H1 (cell line): Measurements from ENCODE around the gene STK11. TPM values are rescaled to one million over a fixed set of nuclear protein-coding genes. Genes with fewer than 3 reads are reported as not detected.

Experiments used
- BACH1 ChIP-seq: IDR thresholded peaks from 2 replicates; pipeline ENCODE4 v1.6.1; 2012; ENCODE audit warnings: low read length, improper control_type of control experiment
- CBX8 ChIP-seq: fragments of 300-800, 300-1000 bp; sonication (generic); IDR thresholded peaks from 2 replicates; pipeline ENCODE4 v1.7.1; 2016; ENCODE audit warnings: low read depth, low read length, borderline replicate concordance
- CHD7 ChIP-seq: fragments of 300-600 bp; sonication (generic); IDR thresholded peaks from 2 replicates; pipeline ENCODE4 v1.7.1; 2012; ENCODE audit warnings: low read length, moderate library complexity, mild to moderate bottlenecking, inconsistent platforms; ENCODE audit not compliant: insufficient replicate concordance
- E2F6 ChIP-seq: IDR thresholded peaks from 2 replicates; pipeline ENCODE4 v1.6.1; 2012; ENCODE audit warnings: inconsistent platforms
- MAFK ChIP-seq: IDR thresholded peaks from 2 replicates; pipeline ENCODE4 v1.6.1; 2012; ENCODE audit warnings: low read depth, mild to moderate bottlenecking, improper control_type of control experiment, low read length
- PHF8 ChIP-seq: fragments of 200-600 bp; sonication (generic); conservative IDR thresholded peaks from 2 replicates; pipeline ENCODE4 v1.7.1; 2012; ENCODE audit warnings: low read depth, mild to moderate bottlenecking, inconsistent platforms, low read length, moderate library complexity
- POLR2AphosphoS5 ChIP-seq: IDR thresholded peaks from 2 replicates; pipeline ENCODE4 v1.6.1; 2011; ENCODE audit warnings: low read depth, low read length
- POU5F1 ChIP-seq: IDR thresholded peaks from 2 replicates; pipeline ENCODE4 v1.6.1; 2011; ENCODE audit warnings: low read depth, mild to moderate bottlenecking, low read length, moderate library complexity
- SIN3A ChIP-seq, 2 experiments: IDR thresholded peaks in 1 of 2; conservative IDR thresholded peaks in 1 of 2; 2 replicates each; pipeline ENCODE4 v1.6.1; 2011 to 2012; ENCODE audit warnings: low read length in 2 of 2, improper control_type of control experiment in 1 of 2, low read depth in 1 of 2, mild to moderate bottlenecking in 1 of 2
- TBP ChIP-seq: IDR thresholded peaks from 2 replicates; pipeline ENCODE4 v1.6.1; 2011; ENCODE audit warnings: low read depth, low read length, improper control_type of control experiment
- polyA plus RNA-seq, 7 experiments: library from polyadenylated mRNA; depleted of rRNA in 3 of 7; stranded (reverse) in 5 of 7; unstranded in 2 of 7; fragments of >200 nt in 5 of 7; fragments of 200-250 nt in 2 of 7; gene quantifications; 1 replicate in 5 of 7; 2 replicates in 1 of 7; 4 replicates in 1 of 7; pipeline versions ENCODE4 v1.2.1 to v1.2.3, GENCODE V29; 2011 to 2013; ENCODE audit warnings: missing spikeins in 2 of 7, mixed read lengths in 2 of 7
- total RNA-seq: library from RNA; stranded (reverse); fragmentation: NEBNext Ultra II Directional; extraction: Animal tissue kit (Norgen Biotek cat#: 25700); gene quantifications from 2 replicates; pipeline ENCODE4 v1.2.1, GENCODE V29; 2021

STK11 gene
- total and polyA plus RNA-seq, 2 of the 8 experiments (the other 6 are each of a cell fraction or from before 2014, with no cell fraction given) = 45.3 to 70.7 TPM

GRCh38 chr19:1269478-1270212 is 64.1 kb downstream of the STK11 start (continued):
- TF ChIP-seq CHD7 = no peak
- no peak for TF ChIP-seq BACH1
- peak; percentile 54; the same call in 1 of the 2 replicates for TF ChIP-seq PHF8
- TF ChIP-seq MAFK = no peak
- peak; percentile 96 for TF ChIP-seq E2F6
- TF ChIP-seq POU5F1 = no peak
- TF ChIP-seq POLR2AphosphoS5 = peak; percentile 77
- no peak for TF ChIP-seq TBP
- TF ChIP-seq SIN3A (conservative IDR thresholded peaks at IDR 0.05 in 1 of 2, IDR thresholded peaks at IDR 0.05 in 1 of 2; ENCODE audit: low read depth in 1 of 2, low read length in 2 of 2) = peak; percentile 44 to 74; a peak in 2 of 4 replicates
- TF ChIP-seq CBX8 = no peak
